ENCODE results near the gene MYOC.
"Not testable (repeated sequence)": the region's sequence is repeated elsewhere in the genome, so short reads cannot be mapped to it uniquely, and the experiment has no call there.

Gene MYOC

DNA sequence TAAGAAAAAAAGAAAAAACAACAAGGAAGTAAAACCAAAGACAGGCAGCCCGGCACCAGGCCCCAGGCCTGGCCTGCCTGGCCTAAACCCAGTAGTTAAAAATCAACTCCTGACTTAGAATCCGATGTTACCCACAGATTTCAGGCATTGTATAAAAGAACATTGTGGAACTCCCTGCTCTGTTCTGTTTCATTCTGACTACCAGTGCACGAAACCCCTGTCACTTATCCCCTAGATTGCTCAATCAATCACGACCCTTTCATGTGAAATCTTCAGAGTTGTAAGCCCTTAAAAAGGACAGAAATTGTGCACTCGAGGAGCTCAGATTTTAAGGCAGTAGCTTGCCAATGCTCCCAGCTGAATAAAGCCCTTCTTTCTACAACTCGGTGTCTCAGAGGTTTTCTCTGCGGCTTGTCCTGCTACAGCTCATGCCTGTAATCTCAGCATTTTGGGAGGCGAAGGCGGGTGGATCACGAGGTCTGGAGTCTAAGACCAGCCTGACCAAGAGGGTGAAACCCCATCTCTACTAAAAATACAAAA, 46.0 kb downstream of the MYOC start:
- no peak for DNase-seq (ENCODE audit: low read depth, low spot score)

DNA sequence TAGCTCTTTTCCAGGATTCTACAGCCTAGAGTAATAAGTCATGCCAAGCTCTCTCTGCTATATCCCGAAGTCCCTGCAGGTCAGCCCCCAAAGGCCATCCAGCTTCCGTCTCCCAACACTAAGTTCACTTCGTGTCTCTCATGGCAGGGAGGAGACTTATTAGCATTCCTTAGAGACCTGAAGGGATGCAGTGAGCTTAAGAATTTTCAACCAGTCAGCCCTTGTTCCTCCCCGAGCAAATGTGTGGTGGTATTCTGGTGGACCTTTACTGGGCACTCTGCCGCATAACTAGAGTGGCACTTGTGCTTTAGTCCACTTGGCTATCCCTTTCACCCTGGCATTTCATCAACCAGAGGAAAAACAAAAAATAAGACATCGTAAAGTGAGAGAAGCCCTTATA, 49.4 kb downstream of the MYOC start:
- DNase-seq (ENCODE audit: low read depth, low spot score), result not testable (repeated sequence)

DNA sequence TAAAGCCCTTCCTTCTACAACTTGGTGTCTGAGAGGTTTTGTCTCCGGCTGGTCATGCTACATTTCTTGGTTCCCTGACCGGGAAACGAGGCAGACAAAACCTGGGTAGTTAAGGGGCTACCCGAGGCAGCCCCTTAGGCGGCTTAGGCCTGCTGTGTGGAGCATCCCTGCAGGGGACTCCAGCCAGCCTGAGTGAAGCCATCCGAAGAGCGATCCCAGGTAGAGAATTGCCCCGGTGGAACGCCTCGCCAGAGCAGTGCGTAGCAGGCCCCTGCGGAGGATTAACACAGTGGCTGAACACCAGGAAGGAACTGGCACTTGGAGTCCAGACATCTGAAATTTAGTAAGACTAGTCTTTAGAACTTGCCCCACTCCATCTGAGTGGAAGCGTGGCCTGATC, 51.6 kb downstream of the MYOC start:
- no peak for DNase-seq (ENCODE audit: low read depth, low spot score)

DNA sequence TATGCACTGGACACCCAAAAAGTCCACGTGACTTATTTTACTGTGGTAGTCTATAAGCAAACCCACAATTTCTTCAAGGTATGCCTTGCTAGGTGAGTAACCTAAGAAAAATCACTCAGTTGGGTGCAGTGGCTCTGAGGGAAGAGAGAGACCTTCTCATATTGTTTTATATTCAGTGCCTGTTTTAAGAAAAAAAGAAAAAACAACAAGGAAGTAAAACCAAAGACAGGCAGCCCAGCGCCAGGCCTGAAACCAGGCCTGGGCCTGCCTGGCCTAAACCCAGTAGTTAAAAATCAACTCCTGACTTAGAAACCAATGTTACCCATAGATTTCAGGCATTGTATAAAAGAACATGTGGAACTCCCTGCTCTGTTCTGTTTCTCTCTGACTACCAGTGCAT, 52.2 kb downstream of the MYOC start:
- DNase-seq (ENCODE audit: low read depth, low spot score), result not testable (repeated sequence)

DNA sequence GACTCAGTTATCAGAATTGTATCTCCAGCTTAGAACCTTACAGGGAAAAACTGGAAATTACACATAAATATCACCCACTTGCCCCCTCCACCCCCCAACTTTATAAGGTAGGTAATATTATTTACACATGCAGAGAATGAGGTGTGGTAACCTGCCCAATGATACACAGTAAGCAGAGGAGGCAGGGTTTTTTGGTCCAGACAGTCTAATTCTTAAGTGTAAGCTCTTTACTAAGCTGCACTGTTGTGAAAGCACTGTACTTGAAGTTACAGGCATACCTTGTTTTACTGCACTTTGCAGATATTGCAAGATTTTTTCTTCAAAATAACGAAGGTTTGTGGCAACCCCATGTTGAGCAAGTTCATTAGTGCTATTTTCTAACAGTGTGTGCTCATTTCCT, 55.3 kb downstream of the MYOC start:
- DNase-seq (ENCODE audit: low read depth, low spot score), result no peak

DNA sequence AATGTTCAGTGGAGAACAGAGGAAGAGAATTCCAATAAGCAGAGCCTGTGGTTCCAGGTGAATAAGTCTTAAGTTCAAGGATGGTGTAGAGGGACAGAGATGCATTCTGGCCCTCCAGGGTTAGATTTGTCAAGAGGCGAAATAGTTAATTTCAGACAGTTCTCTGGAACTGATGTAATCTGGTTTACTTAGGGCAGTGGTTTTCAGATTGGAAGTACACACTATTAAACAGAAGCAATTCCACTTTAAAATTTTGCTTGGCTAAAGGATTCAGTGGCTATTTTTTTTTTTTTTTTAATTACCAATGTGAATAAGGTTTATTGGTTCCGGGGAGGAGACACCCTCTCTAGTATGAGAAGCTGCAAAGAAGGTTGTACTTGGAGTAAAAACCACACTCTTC, 55.8 kb downstream of the MYOC start:
- no peak for DNase-seq (ENCODE audit: low read depth, low spot score)

DNA sequence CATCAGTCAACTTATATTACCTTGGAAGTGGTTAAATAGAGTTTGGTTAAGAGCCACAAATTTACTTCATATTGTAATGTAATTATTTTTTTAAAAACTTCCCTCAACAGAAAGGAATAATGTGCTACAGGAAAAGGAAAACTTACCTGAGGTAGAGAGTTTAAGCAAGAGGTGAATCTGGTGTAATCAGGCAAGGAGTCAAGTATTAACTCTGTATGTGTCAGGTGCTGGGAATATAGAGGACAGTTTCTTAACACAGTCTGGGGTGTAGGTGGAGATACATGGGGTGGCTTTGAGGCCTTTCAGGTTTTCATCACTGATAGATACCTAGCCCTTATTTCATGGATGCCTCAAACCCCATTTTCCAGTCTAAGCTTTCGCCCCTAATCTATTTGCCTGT, 56.4 kb downstream of the MYOC start:
- no peak for DNase-seq (ENCODE audit: low read depth, low spot score)

DNA sequence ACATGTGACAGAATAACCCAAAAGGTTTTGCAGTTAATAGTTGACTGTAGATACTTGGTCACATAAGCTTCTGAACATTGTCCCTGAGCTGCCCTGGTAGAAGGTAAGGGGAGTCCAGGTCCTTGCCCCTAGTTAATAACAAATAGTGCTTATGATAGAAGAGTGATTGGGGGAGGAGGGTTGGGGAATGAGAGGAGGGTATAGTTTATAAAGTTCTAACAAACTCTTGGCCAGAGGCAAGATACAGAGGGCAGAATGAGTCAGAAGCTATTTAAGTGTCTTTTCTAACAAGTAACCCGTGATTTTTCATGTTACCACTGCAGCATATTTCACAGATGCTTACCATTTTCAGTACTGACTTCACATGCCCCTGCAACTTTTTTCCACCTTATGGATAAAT, 57.2 kb downstream of the MYOC start:
- no peak for DNase-seq (ENCODE audit: low read depth, low spot score)

DNA sequence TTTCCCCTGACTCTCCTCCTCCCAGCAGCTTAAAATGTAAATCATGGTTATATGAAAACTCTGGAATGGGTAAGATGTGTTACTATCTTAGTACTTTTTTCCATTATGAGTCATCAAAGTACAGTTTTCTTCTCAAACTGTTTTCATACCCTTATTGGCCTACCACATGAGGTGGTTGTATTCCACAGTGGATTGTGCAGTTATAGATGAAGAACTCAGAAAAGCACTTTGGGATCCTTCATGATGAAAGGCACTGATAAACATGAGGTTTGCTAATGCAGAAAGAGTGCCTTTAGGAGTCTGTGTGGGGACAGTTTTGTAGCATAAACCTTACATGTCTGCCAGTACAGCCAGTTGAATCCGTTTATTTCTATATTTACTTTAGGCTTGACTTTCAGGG, 62.5 kb downstream of the MYOC start:
- DNase-seq (ENCODE audit: low read depth, low spot score), result no peak

DNA sequence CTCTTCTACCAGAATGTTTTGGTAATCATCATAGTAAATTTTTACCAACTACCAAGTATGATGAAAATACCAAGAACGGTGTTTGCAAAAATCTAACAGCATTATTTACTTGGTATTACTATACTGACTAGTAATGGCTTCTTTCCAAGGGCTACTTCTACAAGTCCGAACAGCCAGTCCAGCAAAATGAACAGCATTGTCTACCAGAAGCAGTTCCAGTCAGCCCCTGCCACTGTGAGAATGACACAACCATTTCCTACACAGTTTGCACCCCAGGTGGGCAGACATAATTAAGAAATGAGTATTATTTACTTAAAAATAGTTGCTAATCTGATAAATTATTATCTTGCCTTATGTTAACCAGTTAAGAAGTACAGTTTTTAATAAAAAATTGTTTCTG, 64.3 kb downstream of the MYOC start:
- no peak for DNase-seq (ENCODE audit: low read depth, low spot score)

DNA sequence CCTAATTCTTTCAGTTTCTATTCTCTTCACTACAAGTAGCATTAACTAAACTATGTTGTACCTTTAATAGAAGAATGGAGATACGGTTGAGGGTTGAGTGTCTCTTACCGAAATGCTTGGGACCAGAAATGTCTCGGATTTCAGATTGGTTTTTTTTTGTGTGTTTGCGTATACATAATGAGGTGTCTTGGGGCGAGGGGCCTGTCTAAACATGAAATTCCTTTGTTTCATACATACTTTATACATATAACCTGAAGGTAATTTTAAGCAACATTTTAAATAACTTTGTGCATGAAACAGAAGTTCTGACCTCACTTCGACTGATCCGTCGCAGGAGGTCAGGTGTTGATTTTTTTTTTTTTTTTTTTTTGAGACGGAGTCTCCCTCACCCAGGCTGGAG, 66.8 kb downstream of the MYOC start:
- DNase-seq (ENCODE audit: low read depth, low spot score), result no peak

All from iPS DF 19.7 (cell line).